Activated gamma-delta T cell treated with anti-CD3 and anti-CD28 coated beads, Interleukin-2, amount 50 U/mL, for 16 hours (primary cell): ENCODE results near the gene ANKRD6.
"Not testable (repeated sequence)": the region's sequence is repeated elsewhere in the genome, so short reads cannot be mapped to it uniquely, and the experiment has no call there.

Experiments used
- DNase-seq: peaks from one replicate; pipeline ENCODE4 v3.0.0-alpha.2; 2020; ENCODE audit warnings: low read depth

Gene ANKRD6

DNA sequence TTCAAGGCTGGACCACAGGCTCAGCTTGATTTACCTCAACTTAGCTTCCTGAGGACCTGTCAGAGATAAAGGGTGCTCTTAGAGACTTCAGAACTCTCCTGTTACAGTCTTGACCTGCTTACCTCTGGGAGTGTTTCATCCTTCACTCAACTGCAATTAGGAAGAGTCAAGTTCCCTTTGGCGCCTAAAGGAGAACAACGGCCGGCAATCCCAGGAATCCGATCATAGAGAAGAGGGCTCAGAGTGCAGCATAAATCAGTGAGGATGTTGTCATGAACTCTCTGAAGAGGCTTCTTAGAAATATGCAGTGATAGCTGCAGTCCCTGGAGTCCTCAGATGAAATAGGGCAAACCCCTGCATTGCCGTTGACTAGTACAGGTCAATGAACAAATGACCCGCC is 169.2 kb downstream of the ANKRD6 start:
- DNase-seq, result no peak

DNA sequence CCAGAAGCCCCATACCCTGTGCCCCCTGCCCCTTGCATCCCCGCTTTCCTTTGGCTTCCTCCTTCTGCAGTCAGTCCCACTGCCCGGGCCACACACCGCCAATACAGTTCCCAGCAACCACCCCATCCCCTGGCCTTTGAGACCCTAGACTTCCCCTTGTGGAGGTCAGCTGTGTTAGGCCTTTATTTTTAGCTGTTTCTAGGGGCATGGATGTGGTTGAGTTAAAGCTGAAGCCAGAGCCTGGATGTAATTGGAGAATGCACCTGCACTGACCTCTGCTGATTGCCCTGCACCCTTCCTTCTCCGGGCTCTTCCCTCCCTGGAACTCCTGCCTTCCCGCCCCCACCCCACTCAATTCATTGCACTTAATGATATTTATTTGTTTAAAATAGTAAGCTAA is 171.7 kb downstream of the ANKRD6 start:
- DNase-seq, result no peak

DNA sequence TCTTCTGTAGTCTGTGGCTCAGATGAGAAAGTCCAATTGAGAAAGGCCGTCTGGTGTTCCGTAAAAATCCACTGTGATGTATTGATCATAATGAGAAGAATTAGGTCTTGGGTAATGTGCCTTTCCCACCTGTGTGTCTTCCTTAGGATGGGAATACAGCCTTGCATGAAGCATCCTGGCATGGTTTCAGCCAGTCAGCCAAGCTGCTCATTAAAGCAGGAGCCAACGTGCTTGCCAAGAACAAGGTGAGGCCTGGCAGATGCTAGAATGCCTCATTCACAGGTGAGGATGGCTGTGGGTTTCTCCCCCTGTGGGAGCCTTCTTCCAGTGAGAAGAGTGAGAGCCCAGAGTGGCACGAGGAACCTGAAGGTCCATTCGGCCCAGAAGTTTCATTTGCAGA is 172.9 kb downstream of the ANKRD6 start:
- DNase-seq, result no peak

GRCh38 chr6:89610149-89610642 is 177.2 kb downstream of the ANKRD6 start:
- peak; percentile 69 for DNase-seq

GRCh38 chr6:89611666-89612065 is 178.7 kb downstream of the ANKRD6 start:
- DNase-seq, result no peak

GRCh38 chr6:89612121-89612520 is 179.2 kb downstream of the ANKRD6 start:
- DNase-seq, result no peak

- DNase-seq, result no peak
These were observed 180.8 kb downstream of the ANKRD6 start for GRCh38 chr6:89613790-89614189.

DNA sequence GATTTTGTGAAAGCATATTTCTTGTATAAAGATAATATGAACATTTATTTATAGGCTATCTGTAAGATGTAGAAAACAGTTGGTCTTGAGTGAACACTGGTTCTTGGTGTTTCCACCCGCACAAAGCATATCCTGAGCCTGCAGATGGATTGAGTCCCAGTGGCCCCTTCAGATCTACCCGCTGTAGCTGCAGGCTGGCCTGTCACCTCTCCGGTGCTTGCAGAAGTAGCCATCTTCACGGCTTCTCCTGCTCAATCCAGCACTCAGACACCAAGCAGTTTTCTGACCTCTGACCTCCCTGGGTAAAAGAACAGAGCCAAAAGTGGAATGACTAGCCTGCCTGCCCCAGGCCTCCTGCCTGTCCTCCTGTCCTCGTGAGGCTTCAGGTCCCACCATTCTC is 182.9 kb downstream of the ANKRD6 start:
- DNase-seq, result no peak

DNA sequence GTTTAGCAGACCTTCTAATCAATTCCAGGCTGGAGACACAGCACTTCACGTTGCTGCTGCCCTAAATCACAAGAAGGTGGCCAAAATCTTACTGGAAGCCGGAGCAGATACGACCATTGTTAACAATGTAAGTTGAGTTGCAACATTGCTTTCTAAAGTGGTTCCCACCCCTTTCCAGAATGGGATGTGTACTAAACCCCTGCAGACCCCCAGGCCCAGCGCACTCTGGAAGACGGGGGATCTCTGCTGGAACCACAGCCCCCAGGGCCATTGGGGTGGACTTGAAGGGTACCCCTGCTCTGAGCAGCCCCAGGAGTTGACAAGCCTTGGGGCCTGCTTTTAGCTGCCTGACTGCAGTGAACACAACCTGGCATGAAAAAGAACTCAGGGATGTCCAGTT is 183.6 kb downstream of the ANKRD6 start:
- DNase-seq, result no peak

GRCh38 chr6:89618026-89618425 is 185.1 kb downstream of the ANKRD6 start:
- no peak for DNase-seq

DNA sequence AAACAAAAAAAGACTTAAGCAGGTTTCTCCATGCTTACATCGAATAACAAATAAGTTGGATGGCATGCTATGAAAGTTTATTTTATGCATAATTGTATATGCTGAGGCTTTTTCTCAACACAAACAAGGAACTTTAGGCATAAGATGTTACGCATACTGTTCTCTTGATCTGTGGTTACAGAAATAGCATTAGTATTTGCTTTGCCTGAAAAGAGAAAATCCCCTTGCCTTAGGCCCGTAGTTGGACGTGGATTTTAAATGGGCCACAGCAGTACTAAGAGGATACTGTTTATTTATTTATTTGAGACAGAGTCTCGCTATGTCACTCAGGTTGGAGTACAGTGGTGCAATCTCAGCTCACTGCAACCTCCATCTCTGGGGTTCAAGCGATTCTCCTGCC is 186.6 kb downstream of the ANKRD6 start:
- no peak for DNase-seq

DNA sequence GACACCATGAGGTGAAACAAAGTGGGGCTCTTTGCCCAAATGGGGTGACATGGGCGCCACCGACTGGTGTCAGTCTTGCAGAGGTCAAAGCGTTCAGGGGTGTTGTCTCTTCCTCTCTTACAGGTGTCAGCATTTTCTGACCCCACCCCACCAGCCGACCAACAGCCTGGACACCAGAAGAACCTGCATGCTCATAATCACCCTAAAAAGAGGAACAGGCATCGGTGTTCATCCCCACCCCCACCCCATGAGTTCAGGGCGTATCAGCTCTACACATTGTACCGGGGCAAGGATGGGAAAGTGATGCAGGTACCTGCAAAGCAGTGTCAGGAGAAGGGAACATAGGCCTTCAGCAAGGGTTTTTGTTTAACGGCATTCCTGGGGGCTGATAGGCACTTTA is 190.8 kb downstream of the ANKRD6 start:
- DNase-seq, result no peak

DNA sequence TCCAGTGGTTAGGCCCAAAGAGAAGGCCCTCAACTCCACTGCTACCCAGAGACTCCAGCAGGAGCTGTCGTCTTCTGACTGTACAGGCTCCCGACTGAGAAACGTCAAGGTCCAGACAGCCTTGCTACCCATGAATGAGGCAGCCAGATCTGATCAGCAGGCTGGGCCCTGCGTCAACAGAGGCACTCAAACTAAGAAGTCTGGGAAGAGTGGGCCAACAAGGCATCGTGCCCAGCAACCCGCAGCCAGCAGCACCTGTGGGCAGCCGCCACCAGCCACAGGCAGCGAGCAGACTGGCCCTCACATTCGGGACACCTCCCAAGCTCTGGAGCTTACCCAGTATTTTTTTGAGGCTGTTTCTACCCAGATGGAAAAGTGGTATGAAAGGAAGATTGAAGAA is 197.5 kb downstream of the ANKRD6 start:
- no peak for DNase-seq

GRCh38 chr6:89636412-89636811 is 203.5 kb downstream of the ANKRD6 start:
- DNase-seq, result not testable (repeated sequence)

DNA sequence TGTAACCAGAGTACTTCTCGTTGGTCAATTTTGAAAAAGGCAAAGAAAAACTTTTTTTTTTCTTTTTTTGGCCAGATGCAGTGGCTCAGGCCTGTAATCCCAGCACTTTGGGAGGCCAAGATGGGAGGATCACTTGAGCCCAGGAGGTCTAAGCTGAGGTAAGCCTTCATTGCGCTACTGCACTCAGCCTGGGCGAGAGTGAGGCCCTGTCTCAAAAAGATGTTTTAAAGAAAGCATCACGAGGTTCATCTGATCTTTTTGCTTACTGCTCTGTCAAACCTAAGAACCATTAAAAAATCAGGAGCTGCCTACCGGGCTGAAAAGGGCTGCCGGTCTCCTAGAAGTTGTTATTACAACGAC is 205.0 kb downstream of the ANKRD6 start:
- no peak for DNase-seq

DNA sequence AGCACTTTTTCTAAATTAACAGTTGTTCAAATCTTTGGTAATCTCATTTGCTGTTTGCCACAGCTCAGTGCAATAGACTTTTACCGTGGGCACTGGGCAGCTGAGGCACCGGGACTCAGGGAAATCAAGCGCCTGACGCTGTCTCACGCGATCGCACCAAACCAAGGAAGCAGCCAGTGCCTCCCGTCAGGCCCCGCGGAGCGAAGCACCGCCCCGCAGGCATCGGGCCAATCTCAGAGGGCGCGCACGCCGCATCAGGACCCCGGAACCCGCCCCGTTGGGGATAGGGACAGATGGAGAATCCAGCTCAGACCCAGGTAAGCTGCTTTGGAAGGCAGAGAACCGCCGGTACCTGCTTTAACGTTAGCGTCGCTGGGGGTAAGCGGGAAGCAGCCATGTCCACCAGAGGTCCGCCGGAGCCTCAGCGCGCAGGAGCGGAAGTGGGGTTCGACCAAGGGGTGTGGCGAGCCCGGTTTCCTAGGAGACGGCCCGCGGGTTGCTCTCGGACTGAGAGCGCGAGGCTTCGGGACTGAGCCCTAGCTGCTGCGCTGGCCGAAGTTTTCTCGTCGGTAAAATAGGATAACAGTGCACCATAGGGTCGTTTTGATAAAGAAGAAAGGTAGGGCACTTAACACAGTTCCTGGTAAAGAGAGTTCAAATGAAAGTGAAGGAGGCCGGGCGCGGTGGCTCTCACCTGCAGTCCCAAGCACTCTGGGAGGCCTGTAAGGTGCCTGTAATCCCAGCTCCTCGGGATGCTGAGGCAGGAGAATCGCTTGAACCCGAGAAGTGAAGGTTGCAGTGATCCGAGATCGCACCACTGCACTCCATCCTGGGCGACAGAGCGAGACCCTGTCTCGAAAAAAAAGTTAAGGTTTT is 205.6 kb downstream of the ANKRD6 start, which contains the start of gene LYRM2:
Gene LYRM2 (minus strand): TSS at position 428 of the 876 bp plus-strand sequence. CDS start 31 bp downstream, at position 397.
- DNase-seq, result peak; percentile 87

DNA sequence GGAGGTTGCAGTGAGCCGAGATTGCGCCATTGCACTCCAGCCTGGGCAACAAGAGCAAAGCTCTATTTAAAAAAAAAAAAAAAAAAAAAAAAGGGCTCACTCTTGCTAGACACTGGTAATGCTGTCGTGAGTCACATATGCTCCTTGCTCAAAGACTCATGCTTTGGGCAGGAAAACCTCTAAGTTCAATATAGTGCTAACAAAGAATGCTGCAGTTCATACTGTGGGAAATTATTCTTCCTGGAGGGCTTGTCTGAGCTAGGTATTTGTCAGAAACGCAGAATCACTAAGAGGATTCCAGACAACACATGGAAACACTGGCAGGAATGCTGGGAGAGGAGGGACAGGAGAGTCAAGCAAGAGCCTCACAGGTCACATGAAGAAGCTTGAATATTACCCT is 207.9 kb downstream of the ANKRD6 start:
- DNase-seq, result no peak

DNA sequence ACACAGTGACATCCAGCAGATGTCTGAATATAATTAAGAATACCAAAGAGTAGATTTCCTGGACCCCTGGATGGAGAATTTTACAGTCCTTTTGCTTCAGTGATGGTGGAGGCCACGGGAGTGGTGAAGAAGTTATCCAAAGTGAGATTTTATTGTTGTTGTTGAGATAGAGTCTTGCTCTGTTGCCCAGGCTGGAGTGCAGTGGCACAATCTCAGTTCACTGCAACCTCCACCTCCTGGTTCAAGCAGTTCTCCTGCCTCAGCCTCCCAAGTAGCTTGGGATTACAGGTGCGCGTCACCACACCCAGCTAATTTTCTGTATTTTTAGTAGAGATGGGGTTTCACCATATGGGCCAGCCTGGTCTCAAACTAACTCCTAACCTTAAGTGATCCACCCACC is 208.6 kb downstream of the ANKRD6 start:
- DNase-seq, result not testable (repeated sequence)

GRCh38 chr6:89642956-89643355 is 210.0 kb downstream of the ANKRD6 start:
- no peak for DNase-seq

DNA sequence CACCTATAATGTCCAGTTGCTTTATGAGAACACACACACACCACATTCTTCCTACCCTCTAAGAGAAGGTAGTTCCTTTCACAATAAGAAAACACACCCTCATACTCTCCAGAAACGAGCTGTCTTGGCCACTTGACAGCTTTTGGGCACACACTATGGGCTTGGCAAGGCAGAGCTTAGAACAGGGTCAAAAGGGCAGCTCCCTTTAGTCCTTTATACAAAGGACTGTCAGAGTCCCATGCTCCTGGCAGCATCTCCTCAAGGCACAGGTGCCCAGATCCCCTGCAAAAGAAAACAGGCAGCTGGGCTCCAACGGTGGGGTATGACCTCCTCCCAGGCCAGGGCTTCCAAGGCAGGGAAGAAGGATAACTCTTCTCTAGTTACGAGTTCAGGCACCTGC is 210.5 kb downstream of the ANKRD6 start:
- DNase-seq, result no peak

- no peak for DNase-seq
These were observed 211.9 kb downstream of the ANKRD6 start for GRCh38 chr6:89644864-89645263.

GRCh38 chr6:89649682-89650081 is 216.7 kb downstream of the ANKRD6 start:
- no peak for DNase-seq

DNA sequence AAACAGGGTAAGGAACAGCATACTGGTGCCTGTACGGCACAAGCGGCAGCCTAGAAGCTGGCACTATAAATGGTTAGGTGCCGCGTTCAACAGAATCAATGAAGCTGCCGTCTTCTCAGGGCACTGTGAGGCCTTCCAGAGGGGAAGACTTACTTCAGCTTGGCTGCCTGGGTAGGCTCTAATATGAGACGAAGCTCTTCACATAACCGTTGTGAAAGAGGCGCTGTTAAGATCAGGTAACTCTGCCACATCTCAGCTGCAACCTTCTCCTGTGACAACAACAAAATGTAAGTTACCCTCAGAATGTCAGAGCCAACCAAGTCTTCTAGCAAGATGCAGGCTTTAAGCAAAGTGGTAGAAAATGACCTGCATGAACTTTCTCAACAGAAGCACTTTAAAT is 217.6 kb downstream of the ANKRD6 start:
- no peak for DNase-seq

DNA sequence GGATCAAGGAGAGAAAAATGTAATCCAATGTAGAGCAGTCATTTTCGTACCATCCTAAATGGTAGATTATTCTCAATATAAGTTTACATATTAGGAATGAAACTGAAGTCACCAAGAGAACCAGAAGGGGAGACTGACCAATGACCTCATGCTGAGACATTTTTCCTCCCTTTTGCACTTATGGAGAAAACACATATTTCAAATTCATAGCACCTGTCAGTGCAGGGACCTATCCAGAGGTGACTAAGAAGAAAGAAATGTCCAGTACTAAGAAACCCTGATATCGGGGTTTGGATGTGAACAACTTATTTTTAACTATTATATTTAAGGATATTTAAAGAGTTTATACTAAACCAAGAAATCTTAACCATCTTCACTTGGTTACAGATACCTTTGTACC is 222.2 kb downstream of the ANKRD6 start:
- DNase-seq, result no peak
